ENCODE data around the gene TCF21.

TCF21 gene

GRCh38 chr6:133889557-133890403, 867 bp downstream of the TCF21 start:
- no peak for DNase-seq (ENCODE audit: extremely low read depth in 1 of 2, low read depth in 1 of 2)

GRCh38 chr6:133890711-133891148, 1.8 kb downstream of the TCF21 start:
- no peak for DNase-seq (ENCODE audit: extremely low read depth in 1 of 2, low read depth in 1 of 2)

GRCh38 chr6:133891149-133891926, 2.4 kb downstream of the TCF21 start:
- DNase-seq (ENCODE audit: extremely low read depth in 1 of 2, low read depth in 1 of 2), result no peak

DNA sequence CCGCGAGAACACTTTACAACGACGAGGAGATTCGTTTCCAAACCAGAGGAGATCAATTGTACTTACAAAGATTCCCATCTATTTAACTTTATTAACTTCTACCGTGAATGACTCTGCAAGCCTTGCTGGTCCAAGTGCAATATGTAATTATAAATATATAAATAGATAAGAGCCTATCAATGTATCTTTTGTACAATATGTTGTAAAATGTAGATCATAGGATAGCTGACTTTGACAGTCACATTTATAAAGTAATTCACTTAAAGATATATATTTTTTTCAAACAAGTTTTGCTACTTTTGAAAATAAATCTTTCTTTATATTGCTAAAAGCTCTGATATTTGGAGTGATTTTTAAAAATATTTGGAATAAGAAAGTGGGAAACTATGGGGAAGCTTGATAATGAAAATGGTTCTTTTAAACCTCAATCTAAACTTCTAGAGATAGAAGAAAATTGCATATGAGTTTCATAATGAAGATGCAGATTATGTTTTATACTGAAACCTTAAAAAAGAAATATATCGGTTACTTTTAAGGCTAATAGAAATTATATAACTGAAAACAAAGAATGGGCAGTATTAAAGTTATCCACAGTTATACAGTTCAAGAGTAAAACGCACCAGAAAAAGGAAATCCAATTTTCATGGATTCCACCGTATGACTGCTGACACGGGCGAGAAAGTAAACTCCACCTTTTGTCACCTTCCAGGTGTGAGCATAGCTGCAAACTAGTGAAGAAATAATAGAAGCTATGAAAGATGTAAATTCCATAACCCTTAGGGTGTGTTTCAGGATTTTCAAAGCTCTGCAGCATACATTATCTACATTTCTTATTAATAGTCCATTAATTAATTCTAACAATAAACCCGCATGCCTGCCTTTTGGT, 3.3 kb downstream of the TCF21 start:
- no peak for DNase-seq (ENCODE audit: extremely low read depth in 1 of 2, low read depth in 1 of 2)

DNA sequence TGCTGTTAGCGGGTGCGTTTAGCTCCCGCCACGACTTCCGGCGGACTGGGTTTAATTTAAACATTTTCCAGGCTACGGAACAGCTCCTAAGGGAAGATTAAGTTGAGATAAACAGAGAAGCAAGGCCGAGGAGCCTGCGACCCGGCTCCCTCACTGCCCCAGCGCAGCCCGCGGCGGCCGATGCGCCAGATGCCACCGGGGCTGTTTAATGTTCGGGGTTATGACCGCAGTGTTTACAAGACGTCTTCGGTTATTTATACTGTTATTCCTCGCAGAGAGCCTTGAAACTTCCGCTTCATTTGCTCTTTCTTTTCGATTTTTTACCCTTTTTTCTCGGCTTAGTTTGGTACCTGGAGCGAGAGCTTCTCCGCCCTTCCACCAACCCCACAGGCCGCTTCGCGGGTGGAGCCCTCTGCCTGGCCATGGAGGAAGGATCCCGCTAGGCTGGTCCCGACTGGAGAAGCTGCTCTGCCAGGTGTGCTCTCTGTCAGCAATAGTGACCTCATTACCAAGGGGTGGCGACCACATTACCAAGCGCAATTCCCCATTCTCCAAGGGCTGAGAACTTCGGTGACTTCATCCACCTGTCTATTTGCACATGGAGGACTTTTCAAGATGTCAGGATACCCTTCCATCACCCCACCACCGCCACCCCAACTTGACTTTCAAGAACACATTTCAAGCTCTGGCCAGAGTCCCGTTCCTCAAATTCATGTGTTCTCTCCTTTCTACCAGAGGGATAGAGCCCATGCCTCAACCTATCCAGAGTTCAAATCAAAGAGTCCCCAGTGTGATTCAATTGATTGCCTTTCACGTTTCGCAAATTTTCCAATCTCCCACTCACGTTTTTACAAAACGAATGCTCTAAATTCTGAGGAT, 4.1 kb downstream of the TCF21 start:
- no peak for DNase-seq (ENCODE audit: extremely low read depth in 1 of 2, low read depth in 1 of 2)

GRCh38 chr6:133893946-133894345, 5.0 kb downstream of the TCF21 start:
- DNase-seq (ENCODE audit: extremely low read depth in 1 of 2, low read depth in 1 of 2), result no peak

DNA sequence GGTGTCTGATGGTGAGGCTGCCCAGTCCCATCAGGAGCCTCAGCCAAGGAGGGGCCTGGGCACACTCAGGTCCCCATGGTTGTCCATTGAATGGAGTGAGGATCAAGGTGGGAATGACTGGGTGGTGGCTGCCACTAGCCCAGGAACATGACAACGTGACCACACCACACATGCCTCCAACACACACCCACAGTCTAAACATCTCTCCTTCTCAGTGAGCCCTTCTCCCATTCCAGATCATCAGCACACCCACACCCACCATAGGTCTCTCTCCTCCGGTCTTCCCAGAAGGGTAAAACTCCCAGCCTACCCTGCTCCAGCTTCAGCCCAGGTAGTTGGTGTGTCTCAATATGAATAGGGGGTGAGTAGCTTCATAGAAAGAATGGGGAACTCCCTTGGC, 5.5 kb downstream of the TCF21 start:
- DNase-seq (ENCODE audit: extremely low read depth in 1 of 2, low read depth in 1 of 2), result no peak

- no peak for DNase-seq (ENCODE audit: extremely low read depth in 1 of 2, low read depth in 1 of 2)
Measured at GRCh38 chr6:133894795-133895358, 6.0 kb downstream of the TCF21 start.

DNA sequence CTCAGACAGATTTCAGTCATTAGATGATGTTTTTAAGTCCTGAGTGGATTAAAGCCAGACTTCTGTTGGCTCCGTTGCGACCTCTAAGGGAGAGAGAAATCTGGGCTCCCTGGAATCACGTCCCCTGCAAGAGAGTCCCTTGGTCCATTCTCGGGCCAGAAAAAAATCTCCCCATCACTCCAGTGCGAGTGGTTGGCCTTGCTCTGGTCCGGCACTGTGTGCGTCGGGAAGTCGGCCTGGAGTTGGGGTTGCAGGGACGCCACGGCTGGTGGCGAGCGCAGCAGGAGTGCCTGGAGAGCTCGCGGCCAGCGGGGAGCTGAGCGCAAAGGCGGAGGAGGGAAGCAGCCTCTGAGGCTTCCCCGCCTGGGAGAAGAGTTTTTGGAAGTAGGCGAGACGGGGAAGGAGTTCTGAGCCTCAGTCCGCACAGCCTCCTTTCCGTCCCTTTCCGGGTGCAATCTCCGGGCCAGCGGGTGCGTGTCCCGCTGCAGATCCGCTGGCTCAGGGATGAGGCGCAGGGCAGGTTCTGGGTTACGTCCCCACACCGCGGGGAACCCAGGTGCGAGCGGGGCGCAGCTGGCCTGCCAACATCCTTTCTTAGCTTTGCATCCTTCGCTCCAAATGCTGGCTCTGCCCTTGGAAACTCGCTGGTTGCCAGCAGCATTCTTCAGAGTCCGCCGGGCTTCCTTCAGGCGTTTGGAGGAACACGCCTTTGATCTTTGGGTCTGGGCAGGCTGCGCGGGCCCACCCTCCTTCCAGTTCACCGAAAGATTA, 6.8 kb downstream of the TCF21 start:
- no peak for DNase-seq (ENCODE audit: extremely low read depth in 1 of 2, low read depth in 1 of 2)

- DNase-seq (ENCODE audit: extremely low read depth in 1 of 2, low read depth in 1 of 2), result no peak
Measured at GRCh38 chr6:133896344-133896721, 7.4 kb downstream of the TCF21 start.

DNA sequence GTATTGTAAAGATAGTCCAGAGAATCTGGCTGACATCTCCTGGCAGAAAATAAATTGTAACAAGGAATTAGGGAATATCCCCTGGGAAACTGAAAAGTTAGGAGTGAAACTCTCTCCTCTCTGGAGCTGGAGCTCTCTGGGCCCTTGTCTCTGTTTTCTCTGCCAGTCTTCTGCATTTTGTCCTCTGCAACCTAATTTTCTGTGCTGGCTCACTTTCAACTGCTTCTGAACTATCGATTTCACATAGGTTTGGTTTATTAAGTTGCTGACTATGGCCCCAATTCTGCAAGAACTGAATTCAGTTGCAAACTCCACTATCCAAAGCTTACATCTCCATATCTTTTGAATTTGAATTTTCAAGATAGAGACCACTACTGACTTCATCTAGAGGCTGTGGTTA, 9.3 kb downstream of the TCF21 start:
- no peak for DNase-seq (ENCODE audit: extremely low read depth in 1 of 2, low read depth in 1 of 2)

DNA sequence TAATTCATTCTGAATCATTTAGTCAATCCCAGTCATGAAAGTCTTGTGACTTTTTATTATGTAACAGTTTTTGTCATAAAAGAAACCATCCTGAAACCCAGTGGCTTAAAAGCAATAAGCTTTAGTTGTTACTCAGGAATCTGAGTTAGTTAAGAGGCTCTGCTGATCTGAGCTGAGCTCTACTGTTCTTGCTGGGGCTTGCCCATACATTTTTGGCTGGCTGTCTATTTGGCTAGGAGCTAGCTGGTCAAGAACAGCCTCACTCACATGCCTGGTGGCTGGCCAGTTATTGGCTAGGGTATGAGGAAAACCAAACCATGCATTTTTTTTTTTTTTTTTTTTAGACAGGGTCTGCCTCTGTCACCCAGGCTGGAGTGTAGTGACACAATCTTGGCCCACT, 10.6 kb downstream of the TCF21 start:
- DNase-seq (ENCODE audit: extremely low read depth in 1 of 2, low read depth in 1 of 2), result no peak

- no peak for DNase-seq (ENCODE audit: extremely low read depth in 1 of 2, low read depth in 1 of 2)
Measured at GRCh38 chr6:133903855-133904254, 14.9 kb downstream of the TCF21 start.

DNA sequence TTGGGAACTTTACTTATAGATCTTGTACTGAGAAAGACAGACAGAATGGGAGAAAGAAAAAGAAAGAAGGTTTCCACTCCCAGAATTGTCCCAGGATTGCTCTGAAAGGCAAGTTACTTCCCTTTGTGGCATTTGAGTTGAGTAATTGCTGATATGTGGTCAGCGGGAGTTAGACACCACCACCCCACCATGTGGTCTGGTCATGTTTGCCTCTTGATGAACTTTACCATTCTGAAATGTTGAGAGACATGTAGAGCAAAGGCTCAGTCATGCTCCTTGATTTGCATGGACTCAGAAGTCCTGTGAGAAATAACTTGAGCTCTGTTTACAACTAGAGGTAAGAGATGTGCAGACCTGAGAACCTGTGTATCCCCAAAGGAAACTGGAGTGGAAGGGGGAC, 17.1 kb downstream of the TCF21 start:
- DNase-seq (ENCODE audit: extremely low read depth in 1 of 2, low read depth in 1 of 2), result no peak

DNA sequence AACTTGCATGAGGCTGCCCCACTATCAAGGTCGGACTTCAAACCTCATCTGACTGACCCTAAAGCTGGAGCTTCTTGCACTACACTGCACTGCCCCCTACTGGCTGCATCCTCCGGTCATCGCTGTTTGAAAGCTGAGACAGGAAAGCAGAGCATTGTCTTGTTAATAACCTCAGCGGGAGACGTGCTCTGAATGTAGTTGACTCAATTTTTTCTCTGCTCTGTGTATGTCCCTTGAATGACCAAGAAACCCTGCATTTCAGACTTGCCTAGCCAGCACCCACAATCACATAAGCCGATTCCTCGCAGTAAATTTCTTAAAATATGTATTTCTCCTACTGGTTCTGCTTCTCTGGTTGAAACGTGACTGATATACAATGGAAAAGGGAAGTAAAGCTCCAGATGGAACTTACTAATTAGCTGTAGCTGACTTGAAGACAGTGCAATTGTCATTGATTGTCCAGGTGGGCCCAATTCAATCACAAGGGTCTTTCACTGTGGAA, 27.8 kb downstream of the TCF21 start:
- DNase-seq (ENCODE audit: extremely low read depth in 1 of 2, low read depth in 1 of 2), result peak; percentile 15 to 64

DNA sequence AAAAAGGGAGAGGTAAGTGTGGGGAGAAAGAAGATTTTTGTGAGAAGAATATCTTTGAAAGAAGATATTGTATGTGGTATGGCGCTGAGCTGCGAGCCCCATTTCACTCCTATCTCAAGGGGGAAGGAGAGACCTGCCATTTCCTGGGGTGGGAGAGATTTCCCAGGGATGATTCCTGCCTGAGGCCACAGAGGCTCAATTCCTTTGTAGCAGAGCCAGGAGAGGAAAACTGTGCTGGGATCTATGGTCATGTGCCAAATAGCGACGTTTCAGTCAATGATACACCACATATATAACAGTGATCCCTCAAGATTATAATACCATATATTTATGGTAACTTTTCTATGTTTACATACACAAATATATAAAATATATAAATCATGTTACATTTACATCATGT, 28.9 kb downstream of the TCF21 start:
- no peak for DNase-seq (ENCODE audit: extremely low read depth in 1 of 2, low read depth in 1 of 2)

GRCh38 chr6:133918208-133918930, 29.5 kb downstream of the TCF21 start:
- no peak for DNase-seq (ENCODE audit: extremely low read depth in 1 of 2, low read depth in 1 of 2)

GRCh38 chr6:133919362-133919761, 30.4 kb downstream of the TCF21 start:
- no peak for DNase-seq (ENCODE audit: extremely low read depth in 1 of 2, low read depth in 1 of 2)

All from activated CD8-positive, alpha-beta memory T cell treated with anti-CD3 and anti-CD28 coated beads for 1 hour (primary cell).